GM18873 (cell line): Measurements from ENCODE around the gene ACKR4.
"Not testable (repeated sequence)": the region's sequence is repeated elsewhere in the genome, so short reads cannot be mapped to it uniquely, and the experiment has no call there.

Source experiments
- ATAC-seq: cut with Tn5 transposase; IDR thresholded peaks from one replicate; pipeline ENCODE4 v1.9.1; 2021; ENCODE audit warnings: mild to moderate bottlenecking, moderate library complexity, moderate number of reproducible peaks; ENCODE audit not compliant: unreplicated experiment, low FRiP score

The ACKR4 gene

DNA sequence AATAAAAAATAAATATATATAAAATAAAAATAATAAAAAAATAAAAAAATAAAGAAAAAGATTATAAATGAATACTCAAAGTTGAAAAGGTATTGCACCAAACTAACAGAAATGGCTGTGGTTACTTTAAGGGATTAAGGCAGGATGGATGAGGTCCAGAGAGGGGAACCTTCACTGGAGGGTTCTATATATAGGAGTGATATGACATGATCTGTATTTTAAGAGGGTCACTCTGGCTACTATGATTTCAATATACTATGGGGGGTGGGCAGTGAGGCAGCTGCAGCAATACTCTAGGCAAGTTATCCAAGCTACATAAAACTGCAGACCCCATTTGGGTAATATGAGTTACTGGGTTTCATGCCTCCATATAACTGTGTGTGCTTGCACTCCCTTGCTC lies 38.0 kb downstream of the ACKR4 start:
- ATAC-seq: no peak

DNA sequence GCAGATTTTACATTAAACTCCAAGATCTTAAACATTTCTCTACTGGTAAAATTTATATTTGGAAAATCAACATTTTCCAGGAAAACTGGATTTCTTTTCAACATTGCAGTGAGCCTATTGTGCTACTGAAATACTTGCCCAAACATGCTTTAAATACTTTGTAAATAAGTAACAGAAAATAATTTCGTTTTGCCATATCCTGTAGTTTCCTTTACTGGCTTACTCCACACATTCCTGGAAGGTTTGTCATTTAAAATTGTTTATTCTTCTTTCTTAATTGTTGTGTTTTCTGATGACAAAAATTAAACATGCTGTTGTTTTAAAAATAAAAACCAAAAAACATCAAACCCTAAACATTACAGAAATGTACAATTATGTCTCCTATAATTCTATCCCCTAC lies 40.5 kb downstream of the ACKR4 start:
- ATAC-seq: no peak

- ATAC-seq: no peak
Observed at GRCh38 chr3:132638706-132639105, 41.6 kb downstream of the ACKR4 start.

DNA sequence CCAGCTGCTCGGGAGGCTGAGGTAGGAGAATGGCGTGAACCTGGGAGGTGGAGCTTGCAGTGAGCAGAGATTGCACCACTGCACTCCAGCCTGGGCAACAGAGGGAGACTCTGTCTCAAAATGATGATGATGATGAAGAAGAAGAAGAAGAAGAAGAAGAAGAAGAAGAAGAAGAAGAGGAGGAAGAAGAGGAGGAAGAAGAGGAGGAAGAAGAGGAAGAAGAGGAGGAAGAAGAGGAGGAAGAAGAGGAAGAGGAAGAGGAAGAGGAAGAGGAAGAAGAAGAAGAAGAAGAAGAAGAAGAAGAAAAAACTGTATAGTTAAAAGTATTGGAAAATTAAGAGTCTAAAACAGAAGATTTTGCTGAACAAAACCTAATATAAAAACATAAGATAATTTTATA lies 44.4 kb downstream of the ACKR4 start:
- ATAC-seq: not testable (repeated sequence)

DNA sequence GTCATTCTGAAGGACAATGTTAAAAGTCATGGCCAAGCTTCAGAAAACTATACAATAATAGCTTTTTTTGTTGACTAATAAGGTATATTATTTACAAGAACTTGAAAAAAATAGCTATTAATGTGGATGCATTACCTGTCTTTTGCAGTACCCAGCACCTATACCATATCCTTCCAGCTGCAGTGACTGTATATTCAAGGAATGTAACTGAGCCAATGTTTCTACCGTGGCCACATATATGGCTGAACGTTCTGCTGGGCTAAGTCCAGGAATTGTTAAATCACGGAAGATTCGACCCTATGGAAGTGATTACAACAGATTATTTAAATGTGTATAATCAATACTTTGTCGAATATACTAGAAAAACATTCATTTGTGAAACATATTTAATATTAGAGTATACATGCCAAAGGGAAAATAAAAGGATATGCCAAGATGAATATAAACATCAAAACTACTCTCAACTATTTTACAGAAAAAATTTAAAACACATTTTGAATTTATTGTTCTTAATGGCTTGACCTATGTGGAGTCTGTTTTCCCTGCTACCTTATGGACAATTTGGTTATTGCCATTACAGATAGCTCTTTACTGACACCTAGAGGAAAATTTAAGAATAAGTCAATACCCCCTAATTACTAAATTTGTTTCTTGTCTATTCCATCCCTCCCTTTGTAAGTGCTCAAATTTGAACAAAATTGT lies 44.9 kb downstream of the ACKR4 start:
- no peak for ATAC-seq

DNA sequence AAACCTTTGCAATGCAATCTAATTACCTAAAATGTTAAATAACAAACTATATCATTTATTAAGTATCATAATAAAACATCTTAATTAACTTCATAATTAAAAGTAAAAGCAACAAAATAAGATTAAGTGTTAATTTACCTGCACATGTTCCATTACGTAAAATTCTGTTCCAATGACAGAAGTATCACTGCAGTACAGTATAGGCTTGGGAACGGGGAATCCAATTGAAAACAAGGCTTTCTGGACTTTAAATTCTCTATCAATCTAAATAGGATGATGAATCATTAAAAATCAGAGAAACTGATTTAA lies 45.4 kb downstream of the ACKR4 start:
- no peak for ATAC-seq

DNA sequence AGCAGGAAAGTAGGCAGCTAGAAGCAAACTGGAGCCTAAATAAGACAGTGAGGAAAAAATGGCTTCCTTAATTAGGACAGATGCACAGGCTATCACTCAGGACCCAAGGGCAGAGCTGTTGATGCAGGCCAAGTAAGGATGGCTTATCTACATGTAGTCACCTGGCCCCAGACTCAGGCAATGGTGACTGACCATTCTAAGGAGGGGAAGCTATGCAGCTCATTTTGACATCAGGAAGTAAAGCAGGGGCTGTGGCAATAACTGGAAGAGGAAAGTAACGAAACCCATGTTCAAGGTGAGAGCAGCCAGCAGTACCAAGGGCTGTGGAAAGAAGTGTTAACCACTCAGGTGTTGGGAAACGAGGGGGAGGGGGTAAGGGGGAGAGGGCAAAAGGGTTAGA lies 46.3 kb downstream of the ACKR4 start:
- ATAC-seq: no peak

GRCh38 chr3:132645058-132645457 lies 48.0 kb downstream of the ACKR4 start:
- no peak for ATAC-seq

DNA sequence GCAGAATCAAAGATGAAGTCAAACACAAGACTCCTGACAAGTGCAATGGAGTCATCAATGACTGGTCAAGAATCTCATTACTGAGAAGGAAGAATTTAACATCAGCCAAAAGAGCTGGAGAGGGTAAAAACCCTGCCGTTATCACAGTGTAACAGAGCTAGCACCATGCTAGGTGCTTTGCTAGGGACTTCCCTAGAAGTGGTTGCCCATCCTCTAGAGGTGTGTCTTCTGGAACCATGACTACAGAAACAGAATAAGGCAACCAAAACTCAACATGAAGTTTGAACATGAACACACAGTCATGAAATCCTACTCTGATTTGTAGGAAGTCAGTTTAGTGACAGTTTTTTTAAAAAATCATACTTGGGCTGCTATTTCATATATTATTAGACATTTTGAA lies 53.1 kb downstream of the ACKR4 start:
- no peak for ATAC-seq
